T-helper 9 cell (primary cell): ENCODE data around the gene CSN2.
"Not testable (repeated sequence)": the region's sequence is repeated elsewhere in the genome, so short reads cannot be mapped to it uniquely, and the experiment has no call there.

Experiments used
- DNase-seq: peaks from one replicate; pipeline ENCODE4 v3.0.0-alpha.2; 2020
- total RNA-seq, 2 donors: gene quantifications; one replicate each; lab custom pipeline; 2026; lab: John Stamatoyannopoulos, UW

The CSN2 gene, protein sequence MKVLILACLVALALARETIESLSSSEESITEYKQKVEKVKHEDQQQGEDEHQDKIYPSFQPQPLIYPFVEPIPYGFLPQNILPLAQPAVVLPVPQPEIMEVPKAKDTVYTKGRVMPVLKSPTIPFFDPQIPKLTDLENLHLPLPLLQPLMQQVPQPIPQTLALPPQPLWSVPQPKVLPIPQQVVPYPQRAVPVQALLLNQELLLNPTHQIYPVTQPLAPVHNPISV
- 0 reads per million in 2 donors for total RNA-seq

DNA sequence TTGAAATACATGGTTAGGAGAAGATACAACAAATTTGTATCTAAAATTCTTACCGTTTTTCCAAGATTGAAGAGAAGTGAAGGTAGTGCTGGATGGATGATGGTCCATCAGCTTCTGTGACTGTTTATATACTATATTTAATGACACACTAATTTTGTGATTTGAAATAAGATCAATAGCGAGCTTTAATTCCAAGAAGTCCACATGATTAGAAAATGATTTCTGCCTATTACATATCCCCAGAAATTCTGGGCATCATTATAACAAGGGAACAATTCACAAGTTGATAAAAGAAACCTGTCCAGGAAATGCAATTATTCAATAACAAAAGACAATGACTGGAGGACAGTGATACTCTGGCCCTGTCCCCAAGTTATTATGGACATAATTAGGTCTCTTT is at the start of gene CSN2:
TSS of gene CSN2 (minus strand) at position 101 of the 400 bp plus-strand sequence. CDS start 4,733 bp downstream, outside the sequence.
- no peak for DNase-seq

- DNase-seq: no peak
Measured at GRCh38 chr4:70008771-70009170, 43.2 kb upstream of the CSN2 start.

DNA sequence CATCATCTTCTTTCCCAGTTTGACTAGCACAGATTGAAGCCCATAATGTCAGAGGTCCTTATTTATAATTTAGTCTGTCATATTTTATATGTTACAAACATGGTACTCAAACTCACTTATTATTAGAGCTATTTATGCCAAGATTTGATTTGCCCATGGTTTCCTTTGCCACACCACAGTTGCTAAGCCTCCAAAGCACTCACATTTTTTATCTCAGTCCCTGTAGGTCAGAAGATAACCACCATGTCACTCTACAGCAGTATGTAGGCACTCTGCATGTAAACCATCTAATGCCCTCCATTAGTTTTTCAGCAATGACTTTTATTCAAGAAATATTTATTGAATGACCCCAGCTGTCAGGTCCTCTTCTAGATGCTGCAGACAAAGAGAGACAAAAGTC is 37.0 kb upstream of the CSN2 start:
- no peak for DNase-seq

DNA sequence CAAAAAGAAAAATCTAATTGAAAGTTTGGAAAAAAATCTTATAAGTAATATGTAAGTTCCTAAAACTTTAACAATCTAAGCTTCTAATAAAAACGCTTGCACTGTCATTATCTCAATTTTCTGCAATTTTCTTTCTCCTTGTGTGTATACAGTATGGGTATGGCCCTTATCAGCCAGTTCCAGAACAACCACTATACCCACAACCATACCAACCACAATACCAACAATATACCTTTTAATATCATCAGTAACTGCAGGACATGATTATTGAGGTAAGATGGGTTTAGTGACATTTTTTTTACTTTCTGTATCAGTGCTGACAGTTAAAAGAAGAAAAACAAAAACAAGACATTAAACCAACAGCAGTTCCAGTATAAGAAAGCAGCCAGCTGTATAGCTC is 35.2 kb upstream of the CSN2 start:
- DNase-seq: no peak

DNA sequence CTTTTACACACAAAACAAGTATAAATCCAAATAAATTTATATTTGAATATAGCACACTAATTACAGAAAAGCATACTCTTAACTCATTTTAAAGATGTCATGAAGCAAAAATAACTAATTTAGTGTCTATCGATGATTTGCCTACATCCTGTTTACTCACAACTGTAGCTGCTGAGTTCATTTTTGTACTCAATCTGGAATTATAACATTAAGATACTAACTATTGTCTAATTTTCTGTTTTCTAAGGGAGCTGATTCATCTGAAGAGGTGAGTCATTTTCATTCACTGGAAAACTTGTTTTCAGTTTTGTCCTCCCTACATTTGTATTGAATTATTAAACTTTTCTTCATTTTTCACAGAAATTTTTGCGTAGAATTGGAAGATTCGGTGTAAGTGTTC is 33.9 kb upstream of the CSN2 start:
- DNase-seq: no peak

DNA sequence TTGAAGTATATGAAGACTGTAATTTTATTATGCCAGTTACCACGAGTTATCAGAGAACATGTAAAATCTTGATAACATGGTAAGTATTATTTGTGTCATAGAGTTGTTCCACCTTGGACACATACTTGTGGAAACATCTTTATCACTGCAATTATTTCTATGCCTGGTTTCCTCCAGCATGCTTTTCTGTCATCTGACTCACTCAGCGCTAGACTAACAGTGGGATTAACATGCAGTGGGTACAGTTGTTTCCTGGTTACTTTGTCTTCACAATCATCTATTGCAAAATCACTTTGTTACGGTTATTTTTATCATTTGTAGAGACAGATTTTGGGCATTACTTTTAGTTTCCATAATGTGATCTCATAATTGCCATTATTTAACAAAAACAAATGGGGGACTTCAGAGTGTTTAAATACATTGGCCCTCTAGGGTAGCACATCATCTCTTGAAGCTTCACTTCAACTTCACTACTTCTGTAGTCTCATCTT is 30.0 kb upstream of the CSN2 start, which contains the start of gene STATH:
TSS of gene STATH (plus strand) at position 441 of the 491 bp plus-strand sequence. CDS start 2,472 bp downstream, outside the sequence.
- DNase-seq: no peak

GRCh38 chr4:69994782-69995181 is 29.3 kb upstream of the CSN2 start:
- DNase-seq: no peak

DNA sequence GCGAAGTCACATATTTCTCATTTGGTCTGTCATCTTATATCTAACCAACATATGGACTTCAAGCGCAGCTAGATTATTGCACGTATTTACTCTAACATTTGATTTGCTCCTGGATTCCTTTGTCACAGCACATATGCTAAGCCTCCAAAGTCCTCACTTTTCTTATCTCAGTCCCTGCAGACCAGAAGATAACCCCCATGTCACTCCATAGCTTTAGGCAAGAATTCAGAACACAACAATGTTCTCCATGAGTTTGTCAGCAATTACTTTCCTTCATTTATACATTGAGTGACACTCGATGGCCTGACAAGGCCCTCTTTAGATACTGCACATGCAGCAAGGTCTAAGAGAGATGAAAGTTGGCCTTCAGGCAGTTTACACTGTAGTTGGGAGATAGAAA is 25.5 kb upstream of the CSN2 start:
- DNase-seq: no peak

- no peak for DNase-seq
Measured at GRCh38 chr4:69986663-69987062, 21.1 kb upstream of the CSN2 start.

DNA sequence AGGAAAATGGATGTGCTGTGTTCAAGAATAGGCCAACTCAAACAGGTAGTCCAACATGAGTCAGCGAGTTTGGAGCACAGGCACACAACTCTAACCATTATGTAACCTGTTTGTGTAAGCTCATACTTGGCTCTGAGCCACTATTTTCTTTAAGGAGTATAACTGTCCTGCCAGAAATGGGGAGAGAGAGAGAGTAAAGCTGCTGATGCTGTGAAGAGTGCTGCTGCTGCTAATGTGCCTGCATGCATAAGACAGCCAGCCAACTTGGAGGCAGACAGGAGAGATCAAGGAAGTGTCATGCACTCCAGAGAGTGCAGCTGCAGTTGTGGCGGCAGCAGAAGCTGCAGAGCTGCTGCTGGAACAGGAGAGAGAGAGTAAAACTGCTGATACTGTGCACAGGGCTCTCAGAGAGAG is 18.5 kb upstream of the CSN2 start:
- DNase-seq: no peak

- no peak for DNase-seq
Measured at GRCh38 chr4:69977582-69977981, 12.1 kb upstream of the CSN2 start.

DNA sequence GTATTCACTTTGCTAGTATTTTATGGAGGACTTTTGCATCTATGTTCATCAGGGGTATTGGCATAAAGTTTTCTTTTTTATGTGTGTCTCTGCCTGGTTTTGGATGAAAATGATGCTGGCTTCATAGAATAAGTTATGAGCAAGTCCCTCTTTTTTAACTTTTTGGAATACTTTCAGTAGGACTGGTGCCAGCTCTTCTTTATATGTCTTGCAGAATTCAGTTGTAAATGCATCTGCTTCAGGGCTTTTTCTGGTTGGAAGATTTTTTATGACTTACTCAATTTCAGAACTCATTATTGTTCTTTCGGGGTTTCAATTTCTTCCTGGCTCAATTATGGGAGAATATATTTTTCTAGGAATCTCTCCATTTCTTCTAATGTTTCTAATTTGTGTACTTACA is 9.1 kb upstream of the CSN2 start:
- no peak for DNase-seq

DNA sequence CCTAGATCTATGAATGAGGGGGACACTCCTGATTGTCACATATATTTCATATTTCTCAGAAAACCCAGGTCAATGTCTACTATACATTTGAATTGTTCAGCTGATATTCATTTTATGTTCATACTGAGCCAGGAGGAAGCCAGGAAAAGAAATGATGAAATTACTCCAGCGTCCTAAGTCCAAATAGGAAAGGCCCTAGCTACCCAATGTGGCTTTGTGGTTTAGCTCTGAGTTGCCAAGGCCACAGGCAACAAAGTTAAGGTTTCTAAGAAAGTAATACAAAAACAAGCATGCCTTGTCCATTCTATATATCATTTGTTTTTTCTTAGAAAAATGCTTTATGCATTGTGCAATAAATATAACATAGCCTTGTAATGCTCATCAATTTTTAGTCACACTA is 4.5 kb upstream of the CSN2 start:
- DNase-seq: no peak

GRCh38 chr4:69957209-69957608 is 8.3 kb downstream of the CSN2 start:
- no peak for DNase-seq

DNA sequence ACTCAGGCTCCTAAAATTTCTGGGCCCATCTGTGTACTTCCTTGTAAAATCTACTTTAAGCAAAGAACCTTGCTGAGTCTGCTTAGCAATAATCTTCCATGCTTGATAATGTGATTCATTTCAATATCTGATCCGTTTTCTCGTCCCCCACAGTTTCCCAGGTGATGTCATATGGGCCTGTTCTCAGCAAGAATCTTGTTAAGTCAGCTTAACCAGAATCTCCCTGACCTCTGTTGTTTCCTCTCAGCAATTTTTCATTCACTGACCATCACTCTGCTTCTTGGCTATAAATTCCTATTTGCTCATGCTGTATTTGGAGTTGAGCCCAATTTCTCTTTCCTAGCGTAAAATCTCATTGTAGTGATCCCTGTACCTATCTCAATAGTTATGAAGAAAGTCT is 13.9 kb downstream of the CSN2 start:
- no peak for DNase-seq

DNA sequence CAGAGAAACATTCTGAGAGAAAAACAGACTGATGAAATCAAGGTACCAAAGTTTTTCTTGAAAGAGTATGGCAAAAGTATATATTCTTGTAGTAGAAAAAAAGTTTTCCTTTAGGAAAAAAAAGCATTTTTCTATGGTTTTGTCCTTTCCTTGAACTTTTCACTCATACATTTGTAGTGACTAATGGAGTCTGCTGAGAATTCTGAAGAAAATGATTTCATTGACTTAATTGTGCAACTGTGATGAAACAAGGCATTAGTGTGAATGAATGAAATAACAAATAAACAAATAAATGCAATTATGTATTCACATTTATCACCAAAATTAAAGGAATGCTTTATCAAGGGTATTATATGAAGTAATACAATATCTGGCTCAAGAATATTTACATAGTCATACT is 29.0 kb downstream of the CSN2 start:
- no peak for DNase-seq

DNA sequence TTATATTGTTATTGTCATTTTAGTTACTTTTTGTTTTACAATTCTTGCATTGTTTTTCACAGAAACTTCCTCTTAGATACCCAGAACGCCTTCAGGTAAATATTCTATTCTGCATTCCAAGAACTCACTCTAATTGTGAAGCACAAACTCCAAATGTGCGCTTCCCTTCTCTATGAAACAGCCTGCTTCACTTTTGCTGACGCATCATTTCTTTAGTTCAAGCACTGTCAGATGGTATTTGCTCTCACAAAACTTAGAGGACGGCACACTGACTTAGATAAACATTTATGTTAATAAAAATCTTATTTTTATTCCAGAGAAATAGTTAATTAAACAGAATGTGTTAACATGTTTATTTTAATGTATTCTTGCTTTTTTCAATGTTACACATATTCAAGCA is 31.4 kb downstream of the CSN2 start:
- no peak for DNase-seq

GRCh38 chr4:69930768-69931167 is 34.8 kb downstream of the CSN2 start, which contains the start of gene CSN1S1:
Gene CSN1S1, plus strand, starts transcription at chr4:69931068. Its CDS starts 1,488 bp downstream, at chr4:69932556.
- no peak for DNase-seq

DNA sequence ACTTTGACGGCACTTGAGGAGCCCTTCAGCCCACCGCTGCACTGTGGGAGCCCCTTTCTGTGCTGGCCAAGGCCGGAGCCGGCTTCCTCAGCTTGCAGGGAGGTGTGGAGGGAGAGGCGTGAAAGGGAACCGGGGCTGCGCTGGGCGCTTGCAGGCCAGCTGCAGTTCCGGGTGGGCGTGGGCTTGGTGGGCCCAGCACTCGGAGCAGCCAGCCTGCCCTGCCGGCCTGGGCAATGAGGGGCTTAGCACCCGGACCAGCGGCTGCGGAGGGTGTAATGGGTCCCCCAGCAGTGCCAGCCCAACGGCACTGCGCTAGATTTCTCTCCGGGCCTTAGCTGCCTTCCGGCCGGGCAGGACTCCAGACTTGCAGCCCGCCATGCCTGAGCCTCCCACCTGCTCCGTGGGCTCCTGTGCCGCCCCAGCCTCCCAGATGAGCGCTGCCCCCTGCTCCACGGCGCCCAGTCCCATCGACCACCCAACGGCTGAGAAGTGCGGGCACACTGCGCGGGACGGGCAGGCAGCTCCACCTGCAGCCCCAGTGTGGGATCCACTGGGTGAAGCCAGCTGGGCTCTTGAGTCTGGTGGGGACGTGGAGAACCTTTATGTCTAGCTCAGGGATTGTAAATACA is 41.6 kb downstream of the CSN2 start:
- DNase-seq: not testable (repeated sequence)

DNA sequence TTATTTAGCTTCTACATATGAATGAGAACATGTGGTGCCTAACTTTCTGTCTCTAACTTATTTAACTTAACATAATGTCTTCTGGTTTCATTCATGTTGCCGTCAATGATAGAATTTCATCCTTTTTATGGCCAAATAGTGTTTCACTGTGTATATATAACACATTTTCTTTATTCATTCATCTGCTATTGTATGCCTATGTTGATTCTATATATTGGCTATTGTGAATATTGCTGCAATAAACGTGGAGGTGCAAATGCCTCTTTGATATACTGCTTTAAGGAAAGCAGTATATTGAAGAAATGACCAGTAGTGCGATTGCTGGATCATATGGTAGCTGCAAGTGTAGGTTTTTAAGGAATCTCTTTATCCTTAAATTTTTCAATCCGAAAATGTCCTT is 44.7 kb downstream of the CSN2 start:
- no peak for DNase-seq

GRCh38 chr4:69910016-69910782 is 55.3 kb downstream of the CSN2 start:
- DNase-seq: no peak

GRCh38 chr4:69909195-69909594 is 56.3 kb downstream of the CSN2 start:
- DNase-seq: no peak

DNA sequence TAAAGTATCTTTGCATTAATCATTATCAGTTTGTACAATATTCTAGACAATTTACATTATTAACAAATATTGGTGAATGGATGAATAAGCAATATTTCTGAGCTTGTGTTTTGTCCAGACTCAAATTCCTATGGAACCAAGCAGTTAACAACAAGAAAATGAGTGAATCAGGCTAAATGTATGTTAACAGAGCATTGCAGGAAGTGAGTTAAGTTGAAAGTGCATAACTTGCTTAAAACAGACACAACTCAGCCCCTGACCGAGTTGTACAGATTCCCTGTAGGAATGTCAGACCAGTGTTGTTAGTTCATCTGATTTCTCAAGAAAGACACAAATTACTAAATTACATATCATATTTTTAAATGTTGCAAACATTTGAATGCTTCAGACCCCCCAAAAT is 58.4 kb downstream of the CSN2 start:
- no peak for DNase-seq
